Neural cell (in vitro differentiated cells): ENCODE measurements around the gene DMXL2.

Experiments used
- CTCF ChIP-seq: fragments of 450-650 bp; IDR thresholded peaks from 2 replicates; pipeline ENCODE4 v1.5.1; 2014; ENCODE audit warnings: antibody characterized with exemption, mild to moderate bottlenecking, moderate library complexity; ENCODE audit not compliant: poor library complexity, severe bottlenecking
- EZH2 ChIP-seq: fragments of 200-600, 300-800 bp; shearing (Covaris generic), sonication (generic); IDR thresholded peaks from 2 replicates; pipeline ENCODE4 v1.6.1; 2014; ENCODE audit warnings: antibody characterized with exemption, low read length, borderline replicate concordance, mild to moderate bottlenecking; ENCODE audit not compliant: insufficient read depth, poor library complexity, severe bottlenecking
- POLR2AphosphoS5 ChIP-seq: IDR thresholded peaks from 2 replicates; pipeline ENCODE4 v1.6.1; 2012
- RAD21 ChIP-seq: fragments of 450-650 bp; conservative IDR thresholded peaks from 2 replicates; pipeline ENCODE4 v1.6.1; 2014; ENCODE audit warnings: antibody characterized with exemption, mild to moderate bottlenecking, moderate library complexity
- REST ChIP-seq: IDR thresholded peaks from 2 replicates; pipeline ENCODE4 v1.6.1; 2012; ENCODE audit warnings: borderline replicate concordance
- SMC3 ChIP-seq: fragments of 450-650 bp; conservative IDR thresholded peaks from 2 replicates; pipeline ENCODE4 v1.6.1; 2014; ENCODE audit warnings: antibody characterized with exemption, mild to moderate bottlenecking, moderate library complexity; ENCODE audit not compliant: poor library complexity
- TAF1 ChIP-seq: IDR thresholded peaks from 2 replicates; pipeline ENCODE4 v1.6.1; 2012; ENCODE audit warnings: low read depth

- no peak for TF ChIP-seq CTCF
- no peak for TF ChIP-seq RAD21
- no peak for TF ChIP-seq EZH2
- no peak for TF ChIP-seq TAF1
- TF ChIP-seq SMC3 = no peak
- TF ChIP-seq REST = no peak
- TF ChIP-seq POLR2AphosphoS5 = no peak
Measured at GRCh38 chr15:51634591-51635198, 12.1 kb upstream of the DMXL2 start.
